Fibroblast of lung (primary cell): Measurements from ENCODE around the gene FTO. TPM values are rescaled to one million over a fixed set of nuclear protein-coding genes. Genes with fewer than 3 reads are reported as not detected.

Experiments
- DNase-seq, 2 donors: peaks; one replicate each; pipeline versions ENCODE4 v3.0.0 to v3.0.0-alpha.2; 2010; ENCODE audit warnings: low read depth in 2 of 2
- H2AFZ ChIP-seq: 2 replicates; pipeline ENCODE4 v1.5.1; 2012; ENCODE audit warnings: low read length, control low read depth, inconsistent platforms
- H3K27ac ChIP-seq: 2 replicates; pipeline ENCODE4 v1.5.1; 2011; ENCODE audit warnings: low read length, control low read depth; ENCODE audit not compliant: insufficient read depth
- H3K27me3 ChIP-seq: 2 replicates; pipeline ENCODE4 v1.5.1; 2011; ENCODE audit warnings: mild to moderate bottlenecking, low read length; ENCODE audit not compliant: control insufficient read depth, insufficient read depth
- H3K36me3 ChIP-seq: 2 replicates; pipeline ENCODE4 v1.5.1; 2011; ENCODE audit warnings: low read length; ENCODE audit not compliant: control insufficient read depth, insufficient read depth
- H3K4me1 ChIP-seq: 2 replicates; pipeline ENCODE4 v1.5.1; 2011; ENCODE audit warnings: low read length; ENCODE audit not compliant: control insufficient read depth, insufficient read depth; ENCODE audit errors: extremely low read depth
- H3K4me2 ChIP-seq: 2 replicates; pipeline ENCODE4 v1.5.1; 2011; ENCODE audit warnings: low read length, control low read depth; ENCODE audit not compliant: insufficient read depth; ENCODE audit errors: extremely low read depth
- H3K4me3 ChIP-seq, 4 experiments: fragments of 200-600 bp in 1 of 4; sonication (generic) in 1 of 4; replicated peaks in 1 of 4; 2 replicates each; pipeline ENCODE4 v1.5.1; 2011 to 2016; ENCODE audit warnings: low read length in 4 of 4, low read depth in 3 of 4, mild to moderate bottlenecking in 3 of 4, control low read depth in 2 of 4, inconsistent platforms in 1 of 4, mixed read lengths in 1 of 4; ENCODE audit not compliant: insufficient read depth in 1 of 4; ENCODE audit errors: control extremely low read depth in 1 of 4
- H3K79me2 ChIP-seq: 2 replicates; pipeline ENCODE4 v1.5.1; 2012; ENCODE audit warnings: mild to moderate bottlenecking, low read length, inconsistent platforms; ENCODE audit not compliant: control insufficient read depth, insufficient read depth
- H3K9ac ChIP-seq: 2 replicates; pipeline ENCODE4 v1.5.1; 2011; ENCODE audit warnings: mild to moderate bottlenecking, low read length, control low read depth; ENCODE audit not compliant: insufficient read depth
- H3K9me3 ChIP-seq: 2 replicates; pipeline ENCODE4 v1.5.1; 2012; ENCODE audit warnings: low read depth, low read length; ENCODE audit not compliant: control insufficient read depth, insufficient read depth
- H4K20me1 ChIP-seq: 2 replicates; pipeline ENCODE4 v1.5.1; 2011; ENCODE audit warnings: low read length; ENCODE audit not compliant: control insufficient read depth, insufficient read depth; ENCODE audit errors: extremely low read depth
- EZH2 ChIP-seq: IDR thresholded peaks from 2 replicates; pipeline ENCODE4 v1.5.1; 2012; ENCODE audit warnings: low read length, control low read depth, mild to moderate bottlenecking; ENCODE audit errors: missing control alignments
- polyA plus RNA-seq, 2 donors: library from polyadenylated mRNA; depleted of rRNA in 1 of 2; stranded (reverse) in 1 of 2; unstranded in 1 of 2; fragments of >200 nt; gene quantifications; 2 replicates each; pipeline ENCODE4 v1.2.1, GENCODE V29; 2011 to 2012; ENCODE audit warnings: missing spikeins in 1 of 2
- total RNA-seq: library from RNA; depleted of rRNA; stranded (reverse); fragments of >200 nt; gene quantifications from 2 replicates; pipeline ENCODE4 v1.2.1, GENCODE V29; 2014
- TF ChIP-seq, protein P1 (sequence below), 2 donors: IDR thresholded peaks in 1 of 2; conservative IDR thresholded peaks in 1 of 2; 1 replicate in 1 of 2; 2 replicates in 1 of 2; pipeline ENCODE4 v1.5.1; 2011 to 2012; ENCODE audit warnings: low read length in 2 of 2, control low read depth in 1 of 2, inconsistent platforms in 1 of 2, low read depth in 1 of 2, mild to moderate bottlenecking in 1 of 2

The FTO gene
- total and polyA plus RNA-seq, 2 donors (not counting 1 experiment from before 2014, with no cell fraction given): 61.1 to 97.6 TPM

GRCh38 chr16:53839150-53839549, 135.2 kb downstream of the FTO start:
- Histone ChIP-seq H3K27ac (no peak overlapping the region), H3K27me3 (no peaks in the 10 kb centered on the region), H3K9me3 (no peaks in the 10 kb centered on the region), H3K4me2 (no peak overlapping the region), H4K20me1 (no peaks in the 10 kb centered on the region), H3K79me2 (no peaks in the 10 kb centered on the region), H3K9ac (no peak overlapping the region), H3K4me1 (no peaks in the 10 kb centered on the region), H3K36me3 (no peaks in the 10 kb centered on the region), H3K4me3 (no peak overlapping the region), H2AFZ (no peak overlapping the region)
- TF ChIP-seq, protein P1, sequence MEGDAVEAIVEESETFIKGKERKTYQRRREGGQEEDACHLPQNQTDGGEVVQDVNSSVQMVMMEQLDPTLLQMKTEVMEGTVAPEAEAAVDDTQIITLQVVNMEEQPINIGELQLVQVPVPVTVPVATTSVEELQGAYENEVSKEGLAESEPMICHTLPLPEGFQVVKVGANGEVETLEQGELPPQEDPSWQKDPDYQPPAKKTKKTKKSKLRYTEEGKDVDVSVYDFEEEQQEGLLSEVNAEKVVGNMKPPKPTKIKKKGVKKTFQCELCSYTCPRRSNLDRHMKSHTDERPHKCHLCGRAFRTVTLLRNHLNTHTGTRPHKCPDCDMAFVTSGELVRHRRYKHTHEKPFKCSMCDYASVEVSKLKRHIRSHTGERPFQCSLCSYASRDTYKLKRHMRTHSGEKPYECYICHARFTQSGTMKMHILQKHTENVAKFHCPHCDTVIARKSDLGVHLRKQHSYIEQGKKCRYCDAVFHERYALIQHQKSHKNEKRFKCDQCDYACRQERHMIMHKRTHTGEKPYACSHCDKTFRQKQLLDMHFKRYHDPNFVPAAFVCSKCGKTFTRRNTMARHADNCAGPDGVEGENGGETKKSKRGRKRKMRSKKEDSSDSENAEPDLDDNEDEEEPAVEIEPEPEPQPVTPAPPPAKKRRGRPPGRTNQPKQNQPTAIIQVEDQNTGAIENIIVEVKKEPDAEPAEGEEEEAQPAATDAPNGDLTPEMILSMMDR (conservative IDR thresholded peaks at IDR 0.05 in 1 of 2, IDR thresholded peaks at IDR 0.05 in 1 of 2; ENCODE audit: low read depth in 1 of 2, low read length in 2 of 2): no peak
- TF ChIP-seq EZH2: no peak
- no peak for DNase-seq

GRCh38 chr16:53840456-53840855, 136.5 kb downstream of the FTO start:
- H3K4me2 ChIP-seq: no peak overlapping the region
- no peaks in the 10 kb centered on the region for H3K4me1 ChIP-seq
- H3K79me2 ChIP-seq: no peaks in the 10 kb centered on the region
- no peak overlapping the region for H3K9ac ChIP-seq
- H3K4me3 ChIP-seq: no peak overlapping the region
- no peaks in the 10 kb centered on the region for H3K9me3 ChIP-seq
- no peak overlapping the region for H2AFZ ChIP-seq
- TF ChIP-seq, protein P1 (conservative IDR thresholded peaks at IDR 0.05 in 1 of 2, IDR thresholded peaks at IDR 0.05 in 1 of 2; ENCODE audit: low read depth in 1 of 2, low read length in 2 of 2): no peak
- no peak for TF ChIP-seq EZH2
- no peaks in the 10 kb centered on the region for H3K27me3 ChIP-seq
- H3K36me3 ChIP-seq: no peaks in the 10 kb centered on the region
- no peaks in the 10 kb centered on the region for H4K20me1 ChIP-seq
- no peak overlapping the region for H3K27ac ChIP-seq
- DNase-seq: no peak

DNA sequence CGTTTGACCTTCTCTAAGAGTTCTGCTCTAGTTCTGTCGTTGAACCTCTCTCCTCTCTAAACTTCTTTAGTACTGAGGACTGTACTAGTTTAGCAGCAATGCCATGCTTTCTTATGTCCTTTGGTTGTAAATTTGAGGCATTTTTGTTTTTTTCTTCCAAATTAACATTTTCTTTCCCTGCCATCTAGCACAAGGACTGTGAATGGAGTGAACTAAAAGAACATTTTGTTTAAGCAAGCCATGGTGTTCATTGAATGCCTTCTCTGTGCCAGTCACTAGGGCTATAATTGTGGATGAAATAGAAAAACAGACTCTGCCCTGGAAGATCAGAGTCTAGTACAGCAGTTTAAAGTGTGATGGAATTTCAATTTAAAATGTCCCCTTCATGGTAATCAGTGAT, 137.9 kb downstream of the FTO start:
- Histone ChIP-seq H3K4me1 (no peaks in the 10 kb centered on the region), H3K27ac (no peak overlapping the region), H3K27me3 (no peaks in the 10 kb centered on the region), H3K36me3 (no peaks in the 10 kb centered on the region), H3K9me3 (no peaks in the 10 kb centered on the region), H4K20me1 (no peaks in the 10 kb centered on the region), H3K9ac (no peak overlapping the region), H2AFZ (no peak overlapping the region), H3K79me2 (no peaks in the 10 kb centered on the region), H3K4me3 (no peak overlapping the region), H3K4me2 (no peak overlapping the region)
- DNase-seq: no peak
- TF ChIP-seq, protein P1 (conservative IDR thresholded peaks at IDR 0.05 in 1 of 2, IDR thresholded peaks at IDR 0.05 in 1 of 2; ENCODE audit: low read depth in 1 of 2, low read length in 2 of 2): no peak
- TF ChIP-seq EZH2: no peak
